ENCODE data around the gene MVD.

DNA sequence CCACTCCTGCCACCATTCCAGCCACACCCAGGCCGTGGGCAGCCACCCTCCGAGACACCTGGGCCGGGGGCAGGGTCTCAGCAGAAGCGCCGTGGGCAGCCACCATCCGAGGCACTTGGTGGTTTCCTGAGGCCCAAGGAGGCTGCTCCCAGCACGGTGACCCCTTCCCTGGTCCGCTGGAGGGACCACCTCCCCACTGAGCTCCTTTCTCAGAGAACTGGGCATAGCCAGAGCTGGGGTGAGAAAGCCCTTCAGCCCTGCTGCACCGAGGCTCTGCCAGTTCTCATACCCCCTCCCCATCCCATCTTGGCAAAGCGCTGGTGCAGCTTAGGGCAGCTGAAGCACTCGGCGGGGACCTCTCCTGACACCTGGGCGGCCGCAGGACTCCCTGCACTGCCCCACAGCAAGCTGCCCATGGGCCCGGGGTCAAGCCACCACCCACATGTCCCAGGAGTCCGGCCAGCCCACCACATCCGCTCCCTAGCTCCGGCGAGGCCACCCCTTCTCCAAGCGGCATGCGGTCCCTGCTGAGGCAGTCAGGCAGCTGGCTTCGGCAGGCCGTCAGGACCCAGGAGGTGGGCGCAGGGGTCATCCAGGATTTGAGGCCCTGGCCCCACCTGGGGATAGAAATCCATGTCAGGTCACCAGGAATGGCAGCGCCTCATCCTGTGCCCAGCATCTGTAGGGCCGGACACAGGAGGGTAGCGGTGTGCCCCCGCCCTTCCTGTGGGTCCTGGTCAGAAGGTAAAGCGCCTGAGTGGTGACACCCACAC, 10.7 kb downstream of the MVD start:
- TF ChIP-seq, protein P1, sequence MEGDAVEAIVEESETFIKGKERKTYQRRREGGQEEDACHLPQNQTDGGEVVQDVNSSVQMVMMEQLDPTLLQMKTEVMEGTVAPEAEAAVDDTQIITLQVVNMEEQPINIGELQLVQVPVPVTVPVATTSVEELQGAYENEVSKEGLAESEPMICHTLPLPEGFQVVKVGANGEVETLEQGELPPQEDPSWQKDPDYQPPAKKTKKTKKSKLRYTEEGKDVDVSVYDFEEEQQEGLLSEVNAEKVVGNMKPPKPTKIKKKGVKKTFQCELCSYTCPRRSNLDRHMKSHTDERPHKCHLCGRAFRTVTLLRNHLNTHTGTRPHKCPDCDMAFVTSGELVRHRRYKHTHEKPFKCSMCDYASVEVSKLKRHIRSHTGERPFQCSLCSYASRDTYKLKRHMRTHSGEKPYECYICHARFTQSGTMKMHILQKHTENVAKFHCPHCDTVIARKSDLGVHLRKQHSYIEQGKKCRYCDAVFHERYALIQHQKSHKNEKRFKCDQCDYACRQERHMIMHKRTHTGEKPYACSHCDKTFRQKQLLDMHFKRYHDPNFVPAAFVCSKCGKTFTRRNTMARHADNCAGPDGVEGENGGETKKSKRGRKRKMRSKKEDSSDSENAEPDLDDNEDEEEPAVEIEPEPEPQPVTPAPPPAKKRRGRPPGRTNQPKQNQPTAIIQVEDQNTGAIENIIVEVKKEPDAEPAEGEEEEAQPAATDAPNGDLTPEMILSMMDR (IDR thresholded peaks at IDR 0.05), result no peak
- TF ChIP-seq EP300 (IDR thresholded peaks at IDR 0.05), result no peak
- TF ChIP-seq POLR2AphosphoS5 (IDR thresholded peaks at IDR 0.05), result no peak
